ENCODE measurements around the gene PRR20A.
"Not testable (repeated sequence)": the region's sequence is repeated elsewhere in the genome, so short reads cannot be mapped to it uniquely, and the experiment has no call there.

PRR20A gene

DNA sequence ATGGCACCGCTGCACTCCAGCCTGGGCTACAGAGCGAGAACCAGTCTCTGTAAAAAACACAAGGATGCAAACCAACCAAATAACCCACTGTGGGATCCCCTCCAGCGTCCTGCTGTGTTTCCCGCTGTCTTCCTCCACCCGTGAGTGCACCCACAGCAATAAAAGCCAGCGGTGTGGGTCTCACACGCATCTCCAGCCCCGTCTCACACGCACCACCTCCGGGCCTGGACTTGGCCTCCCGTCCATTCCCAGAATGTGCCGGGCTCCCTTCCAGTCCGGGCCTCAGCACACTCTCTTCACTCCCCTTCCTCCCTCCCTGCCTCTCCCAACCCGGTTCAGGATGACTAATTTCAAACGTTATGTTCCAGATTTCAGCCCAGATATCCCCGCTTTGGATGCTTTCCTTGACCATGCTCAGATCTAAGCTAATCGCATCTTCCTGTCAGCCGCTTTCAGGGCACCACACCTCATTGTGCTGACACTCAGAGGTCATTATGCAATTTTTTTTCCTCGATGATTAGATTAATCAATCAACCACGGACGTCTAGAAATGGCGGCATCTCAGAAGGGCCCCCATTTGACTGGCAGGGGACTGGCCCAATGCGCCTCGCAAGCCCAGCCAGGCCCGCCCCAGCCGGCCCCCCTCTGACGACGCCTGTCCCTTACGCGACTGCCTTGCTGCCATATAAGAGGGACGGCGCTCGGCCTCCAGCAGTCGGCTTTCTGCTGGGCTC is at the start of gene PRR20A:
Gene PRR20A (plus strand): TSS at position 684 of the 734 bp plus-strand sequence. CDS start 387 bp downstream, outside the sequence.
- DNase-seq = not testable (repeated sequence)

DNA sequence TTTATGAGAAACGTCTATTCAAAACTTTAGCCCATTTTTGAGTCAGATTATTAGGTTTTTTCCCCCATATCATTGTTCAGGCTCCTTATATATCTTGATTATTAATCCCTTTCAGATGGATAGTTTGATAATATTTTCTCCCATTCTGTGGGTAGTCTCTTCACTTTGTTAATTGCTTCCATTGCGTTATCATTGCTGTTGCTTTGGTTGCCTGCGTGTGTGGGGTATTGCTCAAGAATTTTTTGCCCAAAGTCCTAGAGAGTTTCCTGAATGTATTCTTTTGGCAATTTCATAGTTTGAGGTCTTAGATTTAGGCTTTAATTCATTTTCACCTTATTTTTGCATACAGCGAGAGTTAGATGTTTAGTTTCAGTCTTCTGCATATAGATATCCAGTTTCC is 25.8 kb upstream of the PRR20A start:
- DNase-seq = no peak

DNA sequence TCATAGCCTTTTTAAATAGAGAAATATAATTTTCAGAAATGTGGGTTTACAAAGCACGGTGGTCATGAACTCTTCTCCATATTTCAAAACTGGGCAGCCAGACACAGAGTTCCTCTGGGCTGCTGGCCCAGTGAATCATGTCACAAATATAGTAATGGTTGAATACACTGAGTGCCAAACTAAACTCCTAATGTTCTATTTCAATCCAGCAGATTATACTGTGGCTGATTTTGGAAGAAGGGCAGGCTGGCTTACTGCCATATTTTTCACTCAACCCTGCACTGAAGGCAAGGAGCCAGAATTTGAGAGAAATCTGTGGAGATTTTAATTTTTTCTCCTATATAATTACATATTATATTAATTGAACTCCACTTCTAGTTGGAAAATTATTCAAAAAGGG is 17.0 kb upstream of the PRR20A start:
- DNase-seq = no peak

DNA sequence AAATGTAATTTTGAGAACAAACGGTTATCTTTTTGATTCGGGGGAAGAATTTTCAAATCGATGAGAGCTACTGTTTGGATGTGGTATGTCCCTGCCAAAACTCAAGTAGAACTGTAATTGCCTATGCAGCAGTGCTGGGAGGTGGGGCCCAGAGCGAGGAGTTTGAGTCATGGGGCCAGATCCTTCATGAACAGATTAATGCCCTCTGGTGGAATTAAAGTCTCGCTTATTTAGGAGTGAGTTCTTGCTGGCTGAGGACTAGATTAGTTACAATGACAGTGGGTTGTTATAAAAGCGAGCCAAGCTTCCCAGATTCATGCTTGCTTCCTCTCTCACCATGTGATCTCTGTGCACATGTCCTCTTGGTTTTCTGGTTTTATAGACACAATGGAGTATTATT is 11.8 kb upstream of the PRR20A start:
- no peak for DNase-seq

DNA sequence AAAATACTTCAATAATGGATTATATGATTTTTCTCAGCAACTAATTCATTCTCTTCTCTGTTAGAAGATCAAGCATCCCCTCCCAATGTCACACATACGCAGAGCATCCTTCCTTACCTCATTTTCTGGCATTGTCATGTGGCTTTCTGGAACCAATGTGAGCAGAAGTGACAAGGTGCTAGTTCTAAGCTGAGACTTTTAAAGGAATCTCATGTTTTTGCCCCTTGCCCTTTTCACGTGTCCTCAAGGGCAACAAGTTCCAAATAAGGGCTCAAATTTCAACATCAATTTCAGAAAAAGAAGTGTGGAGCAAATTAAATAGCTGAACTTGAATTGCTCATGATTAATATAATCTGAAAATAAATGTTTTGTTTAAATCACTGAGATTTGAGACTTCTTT is 4.6 kb upstream of the PRR20A start:
- DNase-seq = no peak

DNA sequence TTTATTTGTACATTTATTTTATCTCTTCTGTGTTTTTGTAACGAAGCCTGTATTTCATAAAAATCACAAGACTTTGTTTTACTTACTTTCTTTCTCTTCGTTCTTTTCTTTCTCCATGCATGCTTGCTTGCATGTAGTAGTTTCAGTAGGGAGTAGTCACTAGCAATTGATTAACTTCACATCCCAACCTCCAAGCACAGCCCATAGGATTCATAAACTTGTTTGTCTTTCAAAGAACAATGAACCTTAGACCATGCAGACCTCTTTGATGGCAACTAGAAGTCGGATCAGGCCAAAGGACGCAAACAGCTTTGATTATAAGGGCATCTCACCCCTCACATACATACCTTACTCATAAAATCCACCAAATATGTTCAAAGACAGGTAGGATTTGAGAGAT is 3.1 kb upstream of the PRR20A start:
- DNase-seq = no peak

DNA sequence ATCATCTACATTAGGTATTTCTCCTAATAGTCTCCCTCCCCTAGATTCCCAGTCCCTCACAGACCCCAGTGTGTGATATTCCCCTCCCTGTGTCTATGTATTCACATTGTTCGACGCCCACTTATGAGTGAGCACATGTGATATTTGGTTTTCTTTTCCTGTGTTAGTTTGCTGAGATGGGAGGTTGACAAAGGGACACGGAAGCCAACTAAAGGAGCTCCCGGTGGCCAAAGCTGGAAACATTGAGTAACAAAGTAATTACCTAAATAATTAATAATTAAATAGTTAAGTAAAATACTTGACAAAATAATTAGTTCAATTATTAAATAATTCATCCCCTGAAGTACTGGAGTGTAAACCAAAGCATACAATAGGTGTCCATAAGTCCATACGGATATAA is 1.7 kb upstream of the PRR20A start:
- DNase-seq = no peak

DNA sequence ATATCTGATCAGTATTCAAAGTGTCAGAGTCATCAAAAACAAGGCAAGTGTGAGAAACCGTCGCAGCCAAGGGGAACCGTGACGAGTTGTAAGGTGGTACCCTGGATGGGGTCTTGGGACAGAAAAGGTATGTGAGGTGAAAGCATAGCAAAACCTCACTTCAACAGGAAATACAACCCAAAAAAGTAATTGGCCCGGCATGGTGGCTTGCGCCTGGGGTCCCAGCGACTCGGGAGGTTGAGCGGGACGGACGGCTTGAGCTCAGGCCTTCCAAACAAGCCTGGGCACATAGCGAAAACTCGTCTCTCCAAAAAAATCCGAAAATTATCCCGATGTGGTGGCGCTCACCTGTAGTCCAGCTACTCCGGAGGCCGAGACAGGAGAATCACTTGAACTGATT is 937 bp upstream of the PRR20A start:
- not testable (repeated sequence) for DNase-seq

DNA sequence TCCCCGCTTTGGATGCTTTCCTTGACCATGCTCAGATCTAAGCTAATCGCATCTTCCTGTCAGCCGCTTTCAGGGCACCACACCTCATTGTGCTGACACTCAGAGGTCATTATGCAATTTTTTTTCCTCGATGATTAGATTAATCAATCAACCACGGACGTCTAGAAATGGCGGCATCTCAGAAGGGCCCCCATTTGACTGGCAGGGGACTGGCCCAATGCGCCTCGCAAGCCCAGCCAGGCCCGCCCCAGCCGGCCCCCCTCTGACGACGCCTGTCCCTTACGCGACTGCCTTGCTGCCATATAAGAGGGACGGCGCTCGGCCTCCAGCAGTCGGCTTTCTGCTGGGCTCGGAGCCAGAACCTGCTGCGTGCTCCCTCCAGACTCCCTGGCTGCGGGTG is 6.5 kb downstream of the PRR20A start, which contains the start of gene PRR20B:
Gene PRR20B (plus strand): TSS at position 301 of the 400 bp plus-strand sequence. CDS start 387 bp downstream, outside the sequence.
- DNase-seq = not testable (repeated sequence)

DNA sequence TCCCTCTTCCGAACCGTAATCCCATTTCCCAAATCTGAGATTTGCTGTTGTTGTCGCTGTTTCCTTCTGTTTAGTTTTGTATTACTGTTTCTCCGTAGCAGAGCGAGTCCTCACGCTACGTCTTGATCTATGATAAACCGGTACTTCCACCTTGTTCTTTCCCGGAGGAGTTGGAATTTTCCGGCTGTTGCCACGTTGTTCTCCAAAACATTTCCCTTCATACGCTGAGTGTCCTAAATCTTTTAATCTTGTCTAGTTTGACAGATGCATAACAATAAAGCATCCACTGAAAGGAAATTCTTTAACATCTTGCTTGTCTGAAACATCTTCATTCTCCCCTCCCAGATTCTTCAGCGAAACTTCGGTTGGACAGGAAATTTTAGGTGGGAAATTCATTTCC is 7.4 kb downstream of the PRR20A start:
- not testable (repeated sequence) for DNase-seq

DNA sequence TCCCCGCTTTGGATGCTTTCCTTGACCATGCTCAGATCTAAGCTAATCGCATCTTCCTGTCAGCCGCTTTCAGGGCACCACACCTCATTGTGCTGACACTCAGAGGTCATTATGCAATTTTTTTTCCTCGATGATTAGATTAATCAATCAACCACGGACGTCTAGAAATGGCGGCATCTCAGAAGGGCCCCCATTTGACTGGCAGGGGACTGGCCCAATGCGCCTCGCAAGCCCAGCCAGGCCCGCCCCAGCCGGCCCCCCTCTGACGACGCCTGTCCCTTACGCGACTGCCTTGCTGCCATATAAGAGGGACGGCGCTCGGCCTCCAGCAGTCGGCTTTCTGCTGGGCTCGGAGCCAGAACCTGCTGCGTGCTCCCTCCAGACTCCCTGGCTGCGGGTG is 13.0 kb downstream of the PRR20A start, which contains the start of gene PRR20C:
Gene PRR20C (plus strand): TSS at position 301 of the 400 bp plus-strand sequence. CDS start 387 bp downstream, outside the sequence.
- DNase-seq = not testable (repeated sequence)

DNA sequence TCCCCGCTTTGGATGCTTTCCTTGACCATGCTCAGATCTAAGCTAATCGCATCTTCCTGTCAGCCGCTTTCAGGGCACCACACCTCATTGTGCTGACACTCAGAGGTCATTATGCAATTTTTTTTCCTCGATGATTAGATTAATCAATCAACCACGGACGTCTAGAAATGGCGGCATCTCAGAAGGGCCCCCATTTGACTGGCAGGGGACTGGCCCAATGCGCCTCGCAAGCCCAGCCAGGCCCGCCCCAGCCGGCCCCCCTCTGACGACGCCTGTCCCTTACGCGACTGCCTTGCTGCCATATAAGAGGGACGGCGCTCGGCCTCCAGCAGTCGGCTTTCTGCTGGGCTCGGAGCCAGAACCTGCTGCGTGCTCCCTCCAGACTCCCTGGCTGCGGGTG is 19.6 kb downstream of the PRR20A start, which contains the start of gene PRR20D:
Gene PRR20D (plus strand): TSS at position 301 of the 400 bp plus-strand sequence. CDS start 387 bp downstream, outside the sequence.
- DNase-seq = not testable (repeated sequence)

DNA sequence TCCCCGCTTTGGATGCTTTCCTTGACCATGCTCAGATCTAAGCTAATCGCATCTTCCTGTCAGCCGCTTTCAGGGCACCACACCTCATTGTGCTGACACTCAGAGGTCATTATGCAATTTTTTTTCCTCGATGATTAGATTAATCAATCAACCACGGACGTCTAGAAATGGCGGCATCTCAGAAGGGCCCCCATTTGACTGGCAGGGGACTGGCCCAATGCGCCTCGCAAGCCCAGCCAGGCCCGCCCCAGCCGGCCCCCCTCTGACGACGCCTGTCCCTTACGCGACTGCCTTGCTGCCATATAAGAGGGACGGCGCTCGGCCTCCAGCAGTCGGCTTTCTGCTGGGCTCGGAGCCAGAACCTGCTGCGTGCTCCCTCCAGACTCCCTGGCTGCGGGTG is 26.2 kb downstream of the PRR20A start, which contains the start of gene PRR20E:
Gene PRR20E (plus strand): TSS at position 301 of the 400 bp plus-strand sequence. CDS start 387 bp downstream, outside the sequence.
- DNase-seq = not testable (repeated sequence)

DNA sequence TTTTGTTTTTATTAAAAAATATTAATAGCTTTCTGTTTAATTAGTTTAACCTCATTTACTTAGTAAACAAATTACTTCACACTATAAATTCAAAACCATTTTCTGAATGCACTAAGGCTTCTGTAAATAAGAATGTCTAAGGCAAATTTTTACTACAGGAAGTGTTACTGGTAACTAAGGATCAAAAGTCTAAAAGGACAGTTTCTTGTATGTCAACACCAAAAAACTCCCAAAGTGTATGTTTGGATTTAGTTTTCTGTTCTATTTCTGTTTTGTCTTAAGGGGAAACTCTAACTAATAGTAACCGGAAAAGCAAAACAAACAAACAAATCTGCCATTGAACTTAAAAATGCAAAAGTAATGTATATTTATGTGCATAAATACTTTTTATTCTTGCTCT is 50.9 kb downstream of the PRR20A start:
- DNase-seq = no peak
